AG09309 (cell line): ENCODE results near the gene RNF213.
"Not testable (repeated sequence)": the region's sequence is repeated elsewhere in the genome, so short reads cannot be mapped to it uniquely, and the experiment has no call there.

Experiments
- DNase-seq: peaks from one replicate; pipeline ENCODE4 v3.0.0-alpha.2; 2010; ENCODE audit warnings: low read depth
- H3K4me3 ChIP-seq: 2 replicates; pipeline ENCODE4 v1.5.1; 2011; ENCODE audit warnings: mild to moderate bottlenecking, low read depth, low read length, moderate library complexity; ENCODE audit not compliant: control insufficient read depth
- TF ChIP-seq, protein P1 (sequence below): IDR thresholded peaks from 2 replicates; pipeline ENCODE4 v1.5.1; 2011; ENCODE audit warnings: mild to moderate bottlenecking, low read depth, low read length, inconsistent platforms; ENCODE audit not compliant: insufficient read depth, control insufficient read depth; ENCODE audit errors: missing control alignments

Gene RNF213

DNA sequence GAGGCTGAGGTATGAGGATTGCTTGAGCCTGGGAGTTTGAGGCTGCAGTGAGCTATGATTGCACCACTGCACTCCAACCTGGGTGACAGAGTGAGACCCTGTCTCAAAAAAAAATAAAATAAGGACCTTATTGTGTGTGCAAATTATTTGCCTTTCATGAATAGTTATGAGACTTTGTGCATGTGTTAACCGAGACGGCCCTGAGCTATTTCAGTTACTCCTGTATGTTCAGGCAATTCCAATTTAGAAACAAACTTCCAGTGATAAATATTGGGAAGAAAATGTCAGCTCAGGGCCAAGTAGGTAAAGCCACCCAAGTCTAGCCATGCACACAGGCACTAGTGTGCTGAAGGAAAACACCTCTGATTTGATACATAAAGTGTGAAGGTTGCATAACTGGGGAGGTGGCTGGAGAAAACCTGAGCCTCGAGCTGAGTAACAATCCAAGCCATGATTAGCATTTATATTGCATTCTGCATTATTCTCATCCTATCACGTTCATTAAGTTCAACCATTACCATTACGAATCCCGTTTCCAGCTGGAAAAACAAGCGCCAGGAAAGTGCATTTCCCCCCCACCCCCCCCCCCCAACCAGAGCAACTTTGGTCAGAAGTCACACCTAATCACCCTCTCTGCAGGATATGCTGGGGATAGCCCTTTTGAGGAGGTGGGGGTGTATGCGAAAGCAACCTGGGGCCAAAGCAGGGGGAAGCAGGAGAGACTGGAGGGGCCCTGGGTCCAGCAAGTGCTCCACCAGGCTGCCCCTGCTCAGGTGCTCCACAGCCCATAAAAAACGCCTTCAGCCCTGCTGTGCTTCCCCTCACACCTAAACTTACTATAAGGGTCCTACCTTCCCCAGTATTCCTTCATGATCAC, 135.7 kb downstream of the RNF213 start:
- H3K4me3 ChIP-seq, result no peak overlapping the region
- TF ChIP-seq, protein P1, sequence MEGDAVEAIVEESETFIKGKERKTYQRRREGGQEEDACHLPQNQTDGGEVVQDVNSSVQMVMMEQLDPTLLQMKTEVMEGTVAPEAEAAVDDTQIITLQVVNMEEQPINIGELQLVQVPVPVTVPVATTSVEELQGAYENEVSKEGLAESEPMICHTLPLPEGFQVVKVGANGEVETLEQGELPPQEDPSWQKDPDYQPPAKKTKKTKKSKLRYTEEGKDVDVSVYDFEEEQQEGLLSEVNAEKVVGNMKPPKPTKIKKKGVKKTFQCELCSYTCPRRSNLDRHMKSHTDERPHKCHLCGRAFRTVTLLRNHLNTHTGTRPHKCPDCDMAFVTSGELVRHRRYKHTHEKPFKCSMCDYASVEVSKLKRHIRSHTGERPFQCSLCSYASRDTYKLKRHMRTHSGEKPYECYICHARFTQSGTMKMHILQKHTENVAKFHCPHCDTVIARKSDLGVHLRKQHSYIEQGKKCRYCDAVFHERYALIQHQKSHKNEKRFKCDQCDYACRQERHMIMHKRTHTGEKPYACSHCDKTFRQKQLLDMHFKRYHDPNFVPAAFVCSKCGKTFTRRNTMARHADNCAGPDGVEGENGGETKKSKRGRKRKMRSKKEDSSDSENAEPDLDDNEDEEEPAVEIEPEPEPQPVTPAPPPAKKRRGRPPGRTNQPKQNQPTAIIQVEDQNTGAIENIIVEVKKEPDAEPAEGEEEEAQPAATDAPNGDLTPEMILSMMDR, result no peak
- no peak for DNase-seq

DNA sequence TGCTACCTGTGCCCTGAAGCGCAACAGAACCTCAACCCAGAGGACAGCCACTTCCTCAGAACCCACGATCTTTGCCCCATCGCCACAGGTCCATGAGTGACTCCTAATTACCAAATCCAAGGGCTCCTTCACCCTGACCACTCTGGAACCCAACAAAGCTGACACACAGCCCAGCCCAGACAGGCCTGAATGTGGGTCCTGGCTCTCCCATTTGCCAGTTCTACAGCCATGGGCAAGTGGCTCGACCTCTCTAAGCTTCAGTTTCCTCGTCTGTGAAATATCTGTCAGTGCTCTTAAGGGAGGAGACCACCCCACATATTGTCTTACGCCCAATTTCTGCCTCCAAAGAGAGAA, 136.4 kb downstream of the RNF213 start:
- TF ChIP-seq, protein P1, result no peak
- H3K4me3 ChIP-seq, result no peak overlapping the region
- no peak for DNase-seq

DNA sequence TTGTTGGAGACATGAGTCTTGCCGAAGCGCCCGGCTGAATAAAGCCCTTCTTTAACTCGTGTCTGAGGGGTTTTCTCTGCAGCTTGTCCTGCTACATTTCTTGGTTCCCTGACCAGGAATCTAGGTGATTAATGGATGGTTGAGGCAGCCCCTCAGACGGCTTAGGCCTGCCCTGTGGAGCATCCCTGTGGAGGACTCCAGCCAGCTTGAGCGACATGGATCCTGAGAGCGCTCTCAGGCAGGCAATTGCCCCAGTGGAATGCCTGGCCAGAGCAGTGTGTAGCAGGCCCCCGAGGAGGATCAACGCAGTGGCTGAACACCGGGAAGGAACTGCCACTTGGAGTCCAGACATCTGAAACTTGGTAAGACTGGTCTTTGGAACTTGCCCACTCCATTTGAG, 137.0 kb downstream of the RNF213 start:
- no peak overlapping the region for H3K4me3 ChIP-seq
- TF ChIP-seq, protein P1, result no peak
- no peak for DNase-seq

DNA sequence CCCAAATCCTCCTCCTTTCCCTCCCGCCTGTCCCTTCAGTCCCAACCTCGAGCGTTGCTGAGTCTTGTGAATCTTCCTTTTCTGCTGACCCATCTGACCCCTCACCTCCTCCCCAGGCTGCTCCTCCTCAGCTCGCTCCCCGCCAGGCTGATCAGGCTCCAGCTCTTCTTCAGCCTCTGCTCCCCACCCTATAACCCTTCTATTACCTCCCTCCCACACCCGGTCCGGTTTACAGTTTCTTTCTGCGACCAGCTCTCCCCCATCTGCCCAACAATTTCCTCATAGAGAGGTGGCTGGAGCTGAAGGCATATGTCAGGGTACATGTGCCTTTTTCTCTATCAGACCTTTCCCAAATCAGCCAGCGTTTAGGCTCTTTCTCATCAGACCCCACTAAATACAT, 140.4 kb downstream of the RNF213 start:
- DNase-seq, H3K4me3 ChIP-seq: not testable (repeated sequence)

DNA sequence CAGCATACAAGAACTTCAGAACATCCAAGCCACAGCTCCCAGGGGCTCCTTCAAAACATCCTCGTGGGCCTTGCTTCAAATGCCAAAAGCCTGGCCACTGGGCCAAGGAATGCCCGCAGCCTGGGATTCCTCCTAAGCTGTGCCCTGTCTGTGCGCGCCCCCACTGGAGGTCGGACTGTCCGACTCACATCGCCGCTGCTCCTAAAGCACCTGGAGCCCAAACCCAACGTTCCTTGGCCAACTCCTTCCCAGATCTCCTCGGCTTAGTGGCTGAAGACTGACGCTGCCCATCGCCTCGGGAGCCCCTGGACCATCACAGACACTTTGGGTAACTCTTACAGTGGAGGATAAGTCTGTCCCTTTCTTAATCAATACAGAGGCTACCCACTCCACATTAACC, 141.4 kb downstream of the RNF213 start:
- not testable (repeated sequence) for DNase-seq, H3K4me3 ChIP-seq

DNA sequence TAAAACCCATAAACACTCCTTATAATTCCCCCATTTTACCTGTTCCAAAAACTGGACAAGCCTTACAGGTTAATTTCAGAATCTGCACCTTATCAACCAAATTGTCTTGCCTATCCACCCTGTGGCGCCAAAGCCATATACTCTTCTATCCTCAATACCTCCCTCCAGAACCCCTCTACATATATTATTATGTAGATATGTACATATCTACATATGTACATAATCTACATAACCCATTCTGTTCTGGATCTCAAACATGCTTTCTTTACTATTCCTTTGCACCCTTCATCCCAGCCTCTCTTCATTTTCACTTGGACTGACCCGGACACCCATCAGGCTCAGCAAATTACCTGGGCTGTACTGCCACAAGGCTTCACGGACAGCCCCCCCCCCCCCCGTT, 142.3 kb downstream of the RNF213 start:
- no peak overlapping the region for H3K4me3 ChIP-seq
- DNase-seq, result no peak
- TF ChIP-seq, protein P1, result no peak

DNA sequence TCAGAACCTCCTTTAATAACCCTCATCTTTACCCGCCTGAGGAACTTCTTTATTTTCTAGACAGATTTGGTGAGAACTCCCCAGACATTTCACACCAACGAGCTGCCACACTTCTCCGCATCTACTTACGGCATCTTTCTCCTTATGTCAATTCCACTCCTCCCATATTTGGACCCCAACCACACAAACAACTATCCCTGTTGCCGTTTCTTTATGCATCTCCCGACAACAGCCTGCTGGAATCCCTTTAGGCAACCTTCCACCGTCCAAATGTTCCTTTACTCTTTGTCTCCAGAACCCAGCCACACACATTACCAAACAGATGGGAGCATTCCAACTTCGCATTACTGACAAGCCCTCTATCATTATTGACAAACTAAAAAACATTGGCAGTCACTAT, 145.5 kb downstream of the RNF213 start:
- TF ChIP-seq, protein P1, result no peak
- no peak overlapping the region for H3K4me3 ChIP-seq
- DNase-seq, result no peak

DNA sequence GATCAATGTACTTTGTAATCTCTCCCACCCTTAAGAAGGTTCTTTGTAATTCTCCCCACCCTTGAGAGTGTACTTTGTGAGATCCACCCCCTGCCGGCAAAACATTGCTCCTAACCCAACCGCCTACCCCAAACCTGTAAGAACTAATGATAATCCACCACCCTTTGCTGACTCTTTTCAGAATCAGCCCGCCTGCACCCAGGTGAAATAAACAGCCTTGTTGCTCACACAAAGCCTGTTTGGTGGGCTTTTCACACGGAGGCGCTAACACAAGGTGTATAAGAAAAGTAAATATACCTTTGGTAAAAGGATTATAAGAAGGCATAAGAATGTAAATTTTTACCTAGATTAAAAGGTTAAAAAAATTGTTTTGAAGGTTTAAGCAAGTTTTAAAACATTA, 147.3 kb downstream of the RNF213 start:
- H3K4me3 ChIP-seq, DNase-seq: not testable (repeated sequence)
